HepG2 (cell line): ENCODE measurements around the gene ATP2B2. TPM values are rescaled to one million over a fixed set of nuclear protein-coding genes. Genes with fewer than 3 reads are reported as not detected.

ENCODE experiments used
- ATF7 ChIP-seq, 2 experiments: fragments of 450-650 bp in 1 of 2; sonication (generic) in 1 of 2; formaldehyde crosslinking in 1 of 2; IDR thresholded peaks; 2 replicates each; pipeline versions ENCODE4 v1.4.0 to v1.6.1; 2016 to 2020; ENCODE audit warnings: antibody characterized with exemption in 1 of 2, mild to moderate bottlenecking in 1 of 2, missing genetic modification reagents in 1 of 2
- CC2D1A ChIP-seq: sonication (generic); formaldehyde crosslinking; IDR thresholded peaks from 2 replicates; pipeline ENCODE4 v1.8.1; 2023; ENCODE audit warnings: mild to moderate bottlenecking, missing genetic modification reagents
- ELF3 ChIP-seq: IDR thresholded peaks from 2 replicates; pipeline ENCODE4 v1.6.1; 2016; ENCODE audit warnings: missing genetic modification reagents, missing compliant biosample characterization
- HIVEP1 ChIP-seq: sonication (generic); formaldehyde crosslinking; IDR thresholded peaks from 2 replicates; pipeline ENCODE4 v1.4.0; 2020; ENCODE audit warnings: mild to moderate bottlenecking, missing genetic modification reagents
- HMG20A ChIP-seq: IDR thresholded peaks from 2 replicates; pipeline ENCODE4 v1.6.1; 2016; ENCODE audit warnings: borderline replicate concordance
- MYNN ChIP-seq: sonication (generic); formaldehyde crosslinking; IDR thresholded peaks from 2 replicates; pipeline ENCODE4 v1.4.0; 2020; ENCODE audit warnings: mild to moderate bottlenecking, low read depth, missing genetic modification reagents
- NCOA2 ChIP-seq: sonication (generic); formaldehyde crosslinking; IDR thresholded peaks from 2 replicates; pipeline ENCODE4 v1.8.0; 2022; ENCODE audit warnings: inconsistent platforms
- NONO ChIP-seq, 2 experiments: fragments of 450-650 bp in 1 of 2; sonication (generic) in 1 of 2; formaldehyde crosslinking in 1 of 2; IDR thresholded peaks in 1 of 2; conservative IDR thresholded peaks in 1 of 2; 2 replicates each; pipeline versions ENCODE4 v1.6.1 to v1.8.0; 2017 to 2022; ENCODE audit warnings: mild to moderate bottlenecking in 1 of 2, missing genetic modification reagents in 1 of 2, moderate library complexity in 1 of 2
- PHF5A ChIP-seq: IDR thresholded peaks from one replicate; pipeline ENCODE4 v1.6.1; 2018; ENCODE audit warnings: low read depth, missing genetic modification reagents; ENCODE audit not compliant: unreplicated experiment
- RAD21 ChIP-seq: fragments of 450-650 bp; formaldehyde crosslinking; IDR thresholded peaks from 2 replicates; pipeline ENCODE4 v1.5.0; 2020; ENCODE audit warnings: mild to moderate bottlenecking
- RXRB ChIP-seq: IDR thresholded peaks from 2 replicates; pipeline ENCODE4 v1.6.1; 2016; ENCODE audit warnings: borderline replicate concordance, missing genetic modification reagents, missing compliant biosample characterization
- SMAD1 ChIP-seq: sonication (generic); formaldehyde crosslinking; IDR thresholded peaks from 2 replicates; pipeline ENCODE4 v1.4.0; 2020; ENCODE audit warnings: missing genetic modification reagents, low read depth, mild to moderate bottlenecking, borderline replicate concordance
- SMAD9 ChIP-seq: sonication (generic); formaldehyde crosslinking; IDR thresholded peaks from 2 replicates; pipeline ENCODE4 v1.5.1; 2020; ENCODE audit warnings: mild to moderate bottlenecking, missing genetic modification reagents
- TAF1 ChIP-seq: sonication (generic); formaldehyde crosslinking; IDR thresholded peaks from 2 replicates; pipeline ENCODE4 v1.4.0; 2020; ENCODE audit warnings: missing genetic modification reagents
- TBP ChIP-seq: sonication (generic); formaldehyde crosslinking; IDR thresholded peaks from 2 replicates; pipeline ENCODE4 v1.5.0; 2020; ENCODE audit warnings: missing genetic modification reagents
- ZBTB38 ChIP-seq: sonication (generic); formaldehyde crosslinking; IDR thresholded peaks from 2 replicates; pipeline ENCODE4 v1.5.1; 2020; ENCODE audit warnings: mild to moderate bottlenecking, missing genetic modification reagents
- ZFP1 ChIP-seq: IDR thresholded peaks from 2 replicates; pipeline ENCODE4 v1.6.1; 2016
- ZNF282 ChIP-seq: fragments of 450-650 bp; IDR thresholded peaks from 2 replicates; pipeline ENCODE4 v1.6.1; 2018; ENCODE audit not compliant: partially characterized antibody
- ZNF317 ChIP-seq: sonication (generic); formaldehyde crosslinking; IDR thresholded peaks from 2 replicates; pipeline ENCODE4 v1.5.0; 2020; ENCODE audit warnings: mild to moderate bottlenecking, missing genetic modification reagents
- ZNF484 ChIP-seq: sonication (generic); formaldehyde crosslinking; IDR thresholded peaks from 2 replicates; pipeline ENCODE4 v1.5.1; 2020; ENCODE audit warnings: mild to moderate bottlenecking, low read depth, missing genetic modification reagents, borderline replicate concordance
- ZNF589 ChIP-seq: sonication (generic); formaldehyde crosslinking; conservative IDR thresholded peaks from 2 replicates; pipeline ENCODE4 v1.8.0; 2022; ENCODE audit warnings: mild to moderate bottlenecking, moderate library complexity, missing genetic modification reagents
- ZNF7 ChIP-seq: IDR thresholded peaks from 2 replicates; pipeline ENCODE4 v1.6.1; 2016; ENCODE audit warnings: missing biosample characterization, missing genetic modification reagents
- ZSCAN29 ChIP-seq: sonication (generic); formaldehyde crosslinking; conservative IDR thresholded peaks from 2 replicates; pipeline ENCODE4 v1.4.0; 2020; ENCODE audit warnings: mild to moderate bottlenecking, missing genetic modification reagents
- polyA plus RNA-seq, 8 experiments: library from polyadenylated mRNA; depleted of rRNA in 3 of 8; stranded (reverse) in 7 of 8; unstranded in 1 of 8; fragments of >200 nt; fragmentation: Illumina TruSeq in 4 of 8; extraction: Trizol in 4 of 8; gene quantifications; 2 replicates each; pipeline versions ENCODE4 v1.2.1 to v1.2.3, GENCODE V29; 2011 to 2016; ENCODE audit warnings: low read depth in 4 of 8, missing spikeins in 1 of 8, mixed read lengths in 1 of 8; ENCODE audit not compliant: insufficient read depth in 1 of 8
- total RNA-seq, 5 experiments: library from RNA; depleted of rRNA; stranded (reverse); fragments of >200 nt; fragmentation: Illumina TruSeq; extraction: Trizol; gene quantifications; 2 replicates each; pipeline ENCODE4 v1.2.3, GENCODE V29; 2016; ENCODE audit warnings: low read depth in 1 of 5
- TF ChIP-seq, protein P1 (sequence below): sonication (generic); formaldehyde crosslinking; IDR thresholded peaks from 2 replicates; pipeline ENCODE4 v1.5.0; 2020; ENCODE audit warnings: missing genetic modification reagents
- TF ChIP-seq, protein P2 (sequence below): sonication (generic); formaldehyde crosslinking; IDR thresholded peaks from 2 replicates; pipeline ENCODE4 v1.4.0; 2020; ENCODE audit warnings: missing genetic modification reagents, mild to moderate bottlenecking, borderline replicate concordance
- TF ChIP-seq, protein P3 (sequence below): IDR thresholded peaks from 2 replicates; pipeline ENCODE4 v1.6.1; 2016

ATP2B2 gene
- total and polyA plus RNA-seq, 2 of the 13 experiments (the other 11 are each of a cell fraction or from before 2014, with no cell fraction given): 1.5 to 2.3 TPM

DNA sequence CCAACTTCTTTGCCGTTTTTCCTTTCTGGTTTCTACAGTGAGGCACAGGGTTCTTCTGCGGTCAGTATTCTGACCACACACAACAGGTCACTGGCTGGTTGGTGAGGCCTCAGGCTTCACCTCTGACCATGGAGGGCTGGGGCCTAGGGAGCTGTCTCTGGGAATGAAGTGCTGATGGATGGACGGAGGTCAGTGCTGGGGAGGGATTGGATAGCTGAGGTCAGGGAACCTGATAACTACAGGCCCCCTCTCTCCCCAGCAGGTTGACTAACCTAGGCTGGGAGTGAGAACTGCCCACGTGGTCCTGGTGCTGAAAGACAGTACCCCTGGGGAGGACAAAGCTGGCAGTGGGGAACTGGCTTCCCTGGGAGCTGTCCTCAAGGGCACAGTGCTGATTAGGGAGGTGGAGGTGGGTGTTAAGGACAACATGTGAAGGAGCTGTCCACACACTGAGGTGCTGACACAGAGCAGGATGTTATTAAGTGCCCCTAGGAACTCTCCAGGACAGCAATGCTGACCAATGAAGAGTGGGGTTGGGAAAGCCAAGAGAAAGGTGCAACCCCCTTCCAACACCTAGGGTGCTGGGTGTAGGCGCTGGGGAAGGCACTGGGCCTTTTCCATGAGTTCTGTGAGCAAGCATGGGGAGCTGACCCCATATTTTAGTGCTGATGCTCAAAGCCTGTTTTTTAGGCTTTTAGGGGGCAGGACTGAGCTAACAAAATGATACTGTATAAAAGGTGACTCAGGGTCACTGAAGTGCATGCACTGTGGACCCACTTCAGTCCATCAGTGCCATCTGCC, 45.2 kb downstream of the ATP2B2 start (continued):
- peak; percentile 83; the same call in 1 of the 2 replicates for TF ChIP-seq CC2D1A (CRISPR knock-in tag)
- peak; percentile 70; the same call in 1 of the 2 replicates for TF ChIP-seq ZBTB38
- TF ChIP-seq, protein P1, sequence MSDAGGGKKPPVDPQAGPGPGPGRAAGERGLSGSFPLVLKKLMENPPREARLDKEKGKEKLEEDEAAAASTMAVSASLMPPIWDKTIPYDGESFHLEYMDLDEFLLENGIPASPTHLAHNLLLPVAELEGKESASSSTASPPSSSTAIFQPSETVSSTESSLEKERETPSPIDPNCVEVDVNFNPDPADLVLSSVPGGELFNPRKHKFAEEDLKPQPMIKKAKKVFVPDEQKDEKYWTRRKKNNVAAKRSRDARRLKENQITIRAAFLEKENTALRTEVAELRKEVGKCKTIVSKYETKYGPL (CRISPR knock-in tag): peak; percentile 92
- peak; percentile 37; the same call in 1 of the 2 replicates for TF ChIP-seq TAF1
- TF ChIP-seq ZNF589 (CRISPR knock-in tag): peak; percentile 98
- TF ChIP-seq RXRB (CRISPR knock-in tag): peak; percentile 89
- TF ChIP-seq SMAD9 (CRISPR knock-in tag): no peak
- TF ChIP-seq ZFP1 (CRISPR knock-in tag): peak; percentile 90; the same call in 1 of the 2 replicates
- TF ChIP-seq NONO (IDR thresholded peaks at IDR 0.05): no peak
- no peak for TF ChIP-seq NONO (CRISPR knock-in tag; conservative IDR thresholded peaks at IDR 0.05)
- peak; percentile 50 for TF ChIP-seq PHF5A (CRISPR knock-in tag)
- TF ChIP-seq HIVEP1 (CRISPR knock-in tag): no peak
- TF ChIP-seq ZNF7 (CRISPR knock-in tag): peak; percentile 83
- peak; percentile 56; the same call in 1 of the 2 replicates for TF ChIP-seq HMG20A (CRISPR knock-in tag)
- no peak for TF ChIP-seq ZNF282
- TF ChIP-seq ZNF317 (CRISPR knock-in tag): peak; percentile 87; the same call in 1 of the 2 replicates
- no peak for TF ChIP-seq MYNN (CRISPR knock-in tag)
- TF ChIP-seq, protein P2, sequence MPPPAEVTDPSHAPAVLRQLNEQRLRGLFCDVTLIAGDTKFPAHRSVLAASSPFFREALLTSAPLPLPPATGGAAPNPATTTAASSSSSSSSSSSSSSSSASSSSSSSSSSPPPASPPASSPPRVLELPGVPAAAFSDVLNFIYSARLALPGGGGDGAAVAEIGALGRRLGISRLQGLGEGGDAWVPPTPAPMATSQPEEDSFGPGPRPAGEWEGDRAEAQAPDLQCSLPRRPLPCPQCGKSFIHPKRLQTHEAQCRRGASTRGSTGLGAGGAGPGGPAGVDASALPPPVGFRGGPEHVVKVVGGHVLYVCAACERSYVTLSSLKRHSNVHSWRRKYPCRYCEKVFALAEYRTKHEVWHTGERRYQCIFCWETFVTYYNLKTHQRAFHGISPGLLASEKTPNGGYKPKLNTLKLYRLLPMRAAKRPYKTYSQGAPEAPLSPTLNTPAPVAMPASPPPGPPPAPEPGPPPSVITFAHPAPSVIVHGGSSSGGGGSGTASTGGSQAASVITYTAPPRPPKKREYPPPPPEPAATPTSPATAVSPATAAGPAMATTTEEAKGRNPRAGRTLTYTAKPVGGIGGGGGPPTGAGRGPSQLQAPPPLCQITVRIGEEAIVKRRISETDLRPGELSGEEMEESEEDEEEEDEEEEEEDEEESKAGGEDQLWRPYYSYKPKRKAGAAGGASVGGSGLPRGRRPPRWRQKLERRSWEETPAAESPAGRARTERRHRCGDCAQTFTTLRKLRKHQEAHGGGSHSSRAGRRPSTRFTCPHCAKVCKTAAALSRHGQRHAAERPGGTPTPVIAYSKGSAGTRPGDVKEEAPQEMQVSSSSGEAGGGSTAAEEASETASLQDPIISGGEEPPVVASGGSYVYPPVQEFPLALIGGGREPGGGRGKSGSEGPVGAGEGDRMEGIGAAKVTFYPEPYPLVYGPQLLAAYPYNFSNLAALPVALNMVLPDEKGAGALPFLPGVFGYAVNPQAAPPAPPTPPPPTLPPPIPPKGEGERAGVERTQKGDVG (CRISPR knock-in tag): no peak; the same call in 1 of the 2 replicates
- no peak for TF ChIP-seq TBP (CRISPR knock-in tag)
- no peak for TF ChIP-seq ATF7 (IDR thresholded peaks at IDR 0.05)
- no peak for TF ChIP-seq ATF7 (CRISPR knock-in tag; IDR thresholded peaks at IDR 0.05)
- TF ChIP-seq, protein P3, sequence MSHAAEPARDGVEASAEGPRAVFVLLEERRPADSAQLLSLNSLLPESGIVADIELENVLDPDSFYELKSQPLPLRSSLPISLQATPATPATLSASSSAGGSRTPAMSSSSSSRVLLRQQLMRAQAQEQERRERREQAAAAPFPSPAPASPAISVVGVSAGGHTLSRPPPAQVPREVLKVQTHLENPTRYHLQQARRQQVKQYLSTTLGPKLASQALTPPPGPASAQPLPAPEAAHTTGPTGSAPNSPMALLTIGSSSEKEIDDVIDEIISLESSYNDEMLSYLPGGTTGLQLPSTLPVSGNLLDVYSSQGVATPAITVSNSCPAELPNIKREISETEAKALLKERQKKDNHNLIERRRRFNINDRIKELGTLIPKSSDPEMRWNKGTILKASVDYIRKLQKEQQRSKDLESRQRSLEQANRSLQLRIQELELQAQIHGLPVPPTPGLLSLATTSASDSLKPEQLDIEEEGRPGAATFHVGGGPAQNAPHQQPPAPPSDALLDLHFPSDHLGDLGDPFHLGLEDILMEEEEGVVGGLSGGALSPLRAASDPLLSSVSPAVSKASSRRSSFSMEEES (CRISPR knock-in tag): peak; percentile 97
- TF ChIP-seq ZNF484 (CRISPR knock-in tag): no peak
- TF ChIP-seq SMAD1 (CRISPR knock-in tag): no peak
- TF ChIP-seq RAD21 (CRISPR knock-in tag): peak; percentile 46; the same call in 1 of the 2 replicates
- peak; percentile 84 for TF ChIP-seq NCOA2 (CRISPR knock-in tag)
- TF ChIP-seq ELF3 (CRISPR knock-in tag): peak; percentile 86
- no peak for TF ChIP-seq ZSCAN29 (CRISPR knock-in tag)
